ENCODE measurements around the gene ZNF414. TPM values are rescaled to one million over a fixed set of nuclear protein-coding genes. Genes with fewer than 3 reads are reported as not detected.

The ZNF414 gene
- total and polyA plus RNA-seq, 11 donors: 5.6 to 26.6 (median 14.8) TPM

GRCh38 chr19:8485561-8486371, 28.2 kb downstream of the ZNF414 start:
- DNase-seq (no peak), ATAC-seq (peak in 1 of 4 donors; percentile 4)
- WGBS, 4 donors: 95 to 99% (median 98%) methylated on average over 36 to 62 of the region's 62 CpGs
- peak overlapping the region in 1 of 12 donors; percentile 90 for H3K27ac ChIP-seq
- H3K9me3 ChIP-seq: no peaks in the 10 kb centered on the region
- no peaks in the 10 kb centered on the region for H3K27me3 ChIP-seq
- no peak for TF ChIP-seq CTCF (IDR thresholded peaks at IDR 0.05)
- TF ChIP-seq POLR2A (IDR thresholded peaks at IDR 0.05): no peak
- H3K4me1 ChIP-seq: peaks cover 0 to 63% (median 14%) of the 10 kb centered on the region in 12 donors
- intact Hi-C loops (cut with DNase I): no loop called here
- H3K4me3 ChIP-seq: no peak overlapping the region
- H3K36me3 ChIP-seq: peaks cover 4 to 94% (median 80%) of the 10 kb centered on the region in 9 donors

- DNase-seq: peak in 4 of 5 donors; percentile 52 to 73 (median 64)
- 86 to 90% (median 89%) methylated on average over 18 of the region's 18 CpGs for WGBS, 4 donors
Observed at GRCh38 chr19:8484331-8484894, 29.6 kb downstream of the ZNF414 start.

GRCh38 chr19:8483165-8483564, 30.8 kb downstream of the ZNF414 start:
- ATAC-seq (no peak), DNase-seq (no peak)
- intact Hi-C loops (cut with DNase I): no loop called here
- no peak overlapping the region for H3K27ac ChIP-seq
- no peak overlapping the region for H3K4me3 ChIP-seq
- no peak for TF ChIP-seq CTCF (IDR thresholded peaks at IDR 0.05)
- TF ChIP-seq POLR2A (IDR thresholded peaks at IDR 0.05): no peak
- H3K27me3 ChIP-seq: no peaks in the 10 kb centered on the region
- peaks cover 0 to 72% (median 26%) of the 10 kb centered on the region in 12 donors for H3K4me1 ChIP-seq
- WGBS, 4 donors: 86 to 92% (median 90%) methylated on average over 8 of the region's 8 CpGs
- peaks cover 4 to 92% (median 81%) of the 10 kb centered on the region in 9 donors for H3K36me3 ChIP-seq
- H3K9me3 ChIP-seq: no peaks in the 10 kb centered on the region

More at GRCh38 chr19:8484331-8484894, 29.6 kb downstream of the ZNF414 start:
- Histone ChIP-seq H3K27ac (peak overlapping the region in 1 of 12 donors; percentile 65), H3K4me3 (no peak overlapping the region), H3K4me1 (peaks cover 0 to 71% (median 19%) of the 10 kb centered on the region in 12 donors), H3K36me3 (peaks cover 4 to 93% (median 82%) of the 10 kb centered on the region in 9 donors), H3K27me3 (no peaks in the 10 kb centered on the region), H3K9me3 (no peaks in the 10 kb centered on the region)
- TF ChIP-seq CTCF (IDR thresholded peaks at IDR 0.05) (no peak), POLR2A (IDR thresholded peaks at IDR 0.05) (no peak)
- peak; percentile 16 to 52 (median 29) for ATAC-seq
- intact Hi-C loops (cut with DNase I): no loop called here

GRCh38 chr19:8482696-8483095, 31.3 kb downstream of the ZNF414 start:
- H3K4me1 ChIP-seq: peaks cover 0 to 72% (median 28%) of the 10 kb centered on the region in 12 donors
- H3K36me3 ChIP-seq: peaks cover 4 to 92% (median 81%) of the 10 kb centered on the region in 9 donors
- no peak overlapping the region for H3K4me3 ChIP-seq
- H3K9me3 ChIP-seq: no peaks in the 10 kb centered on the region
- ATAC-seq (no peak), DNase-seq (no peak)
- 80 to 88% (median 83%) methylated on average over 11 of the region's 11 CpGs for WGBS, 4 donors
- no peak for TF ChIP-seq CTCF (IDR thresholded peaks at IDR 0.05)
- no peak for TF ChIP-seq POLR2A (IDR thresholded peaks at IDR 0.05)
- H3K27ac ChIP-seq: no peak overlapping the region
- H3K27me3 ChIP-seq: no peaks in the 10 kb centered on the region
- intact Hi-C loops (cut with DNase I): no loop called here

Measured in heart left ventricle (tissue), 16 donors.